DOHH2 (cell line): ENCODE data around the gene SLC39A9.

Experiments
- H3F3A ChIP-seq: fragments of 200-600 bp; sonication (generic), shearing (Covaris generic); 2 replicates; pipeline ENCODE4 v1.6.0; 2016; ENCODE audit warnings: antibody characterized with exemption, mild to moderate bottlenecking; ENCODE audit not compliant: control insufficient read depth, insufficient read depth
- H3K27ac ChIP-seq: fragments of 200-600 bp; sonication (generic); 2 replicates; pipeline ENCODE4 v1.5.1; 2014; ENCODE audit warnings: low read depth, mild to moderate bottlenecking, low read length, moderate library complexity
- H3K27me3 ChIP-seq: fragments of 200-600 bp; sonication (generic); 2 replicates; pipeline ENCODE4 v1.6.1; 2014; ENCODE audit warnings: mild to moderate bottlenecking, low read length, mixed read lengths; ENCODE audit not compliant: control insufficient read depth
- H3K36me3 ChIP-seq: fragments of 200-600 bp; sonication (generic); 2 replicates; pipeline ENCODE4 v1.6.1; 2014; ENCODE audit warnings: mild to moderate bottlenecking, low read length, moderate library complexity, mixed read lengths; ENCODE audit not compliant: control insufficient read depth
- H3K4me1 ChIP-seq: fragments of 200-600 bp; sonication (generic); 2 replicates; pipeline ENCODE4 v1.6.1; 2014; ENCODE audit warnings: mild to moderate bottlenecking, low read length, mixed read lengths; ENCODE audit not compliant: control insufficient read depth
- H3K4me2 ChIP-seq: fragments of 200-600 bp; sonication (generic); 2 replicates; pipeline ENCODE4 v1.6.0; 2014; ENCODE audit warnings: mild to moderate bottlenecking, low read length, moderate library complexity
- H3K4me3 ChIP-seq: fragments of 200-600 bp; sonication (generic); 2 replicates; pipeline ENCODE4 v1.5.1; 2014; ENCODE audit warnings: mild to moderate bottlenecking, low read length, mixed read lengths
- H3K79me2 ChIP-seq: fragments of 200-600 bp; sonication (generic); 2 replicates; pipeline ENCODE4 v1.6.1; 2014; ENCODE audit warnings: mild to moderate bottlenecking, low read length, mixed read lengths; ENCODE audit not compliant: control insufficient read depth
- H3K9me2 ChIP-seq: fragments of 200-600 bp; sonication (generic); replicated peaks from 2 replicates; pipeline ENCODE4 v1.6.1; 2014; ENCODE audit warnings: mild to moderate bottlenecking, low read length, mixed read lengths; ENCODE audit not compliant: control insufficient read depth
- H3K9me3 ChIP-seq: fragments of 200-600 bp; sonication (generic); 2 replicates; pipeline ENCODE4 v1.6.1; 2014; ENCODE audit warnings: antibody characterized with exemption, low read length, mixed read lengths; ENCODE audit not compliant: control insufficient read depth, insufficient read depth
- H4K20me1 ChIP-seq: fragments of 200-600 bp; sonication (generic); 2 replicates; pipeline ENCODE4 v1.6.0; 2014; ENCODE audit warnings: low read depth, mild to moderate bottlenecking, antibody characterized with exemption, low read length, moderate library complexity; ENCODE audit not compliant: control insufficient read depth, insufficient read depth
- EZH2phosphoT487 ChIP-seq: fragments of 200-600 bp; sonication (generic); IDR thresholded peaks from 2 replicates; pipeline ENCODE4 v1.6.1; 2017; ENCODE audit warnings: borderline replicate concordance, mild to moderate bottlenecking, antibody characterized with exemption, low read length, moderate library complexity, mixed read lengths
- TF ChIP-seq, protein P1 (sequence below): fragments of 200-600 bp; sonication (generic); IDR thresholded peaks from one replicate; pipeline ENCODE4 v1.5.1; 2014; ENCODE audit warnings: antibody characterized with exemption, mild to moderate bottlenecking, low read depth, low read length; ENCODE audit not compliant: poor library complexity, severe bottlenecking

The SLC39A9 gene

GRCh38 chr14:69392481-69392880, 6.0 kb upstream of the SLC39A9 start:
- Histone ChIP-seq H3K4me2 (peak overlapping the region; percentile 43), H3F3A (no peaks in the 10 kb centered on the region), H3K9me2 (no peaks in the 10 kb centered on the region), H3K27me3 (no peaks in the 10 kb centered on the region), H3K9me3 (no peaks in the 10 kb centered on the region), H3K27ac (no peak overlapping the region), H3K4me1 (peaks cover 47% of the 10 kb centered on the region), H3K36me3 (peaks cover 96% of the 10 kb centered on the region), H4K20me1 (peaks cover 31% of the 10 kb centered on the region), H3K4me3 (0 out of 2 replicates have a peak overlapping the region, but pooled peaks have one; percentile 14), H3K79me2 (peaks cover 99% of the 10 kb centered on the region)
- TF ChIP-seq EZH2phosphoT487: no peak
- TF ChIP-seq, protein P1, sequence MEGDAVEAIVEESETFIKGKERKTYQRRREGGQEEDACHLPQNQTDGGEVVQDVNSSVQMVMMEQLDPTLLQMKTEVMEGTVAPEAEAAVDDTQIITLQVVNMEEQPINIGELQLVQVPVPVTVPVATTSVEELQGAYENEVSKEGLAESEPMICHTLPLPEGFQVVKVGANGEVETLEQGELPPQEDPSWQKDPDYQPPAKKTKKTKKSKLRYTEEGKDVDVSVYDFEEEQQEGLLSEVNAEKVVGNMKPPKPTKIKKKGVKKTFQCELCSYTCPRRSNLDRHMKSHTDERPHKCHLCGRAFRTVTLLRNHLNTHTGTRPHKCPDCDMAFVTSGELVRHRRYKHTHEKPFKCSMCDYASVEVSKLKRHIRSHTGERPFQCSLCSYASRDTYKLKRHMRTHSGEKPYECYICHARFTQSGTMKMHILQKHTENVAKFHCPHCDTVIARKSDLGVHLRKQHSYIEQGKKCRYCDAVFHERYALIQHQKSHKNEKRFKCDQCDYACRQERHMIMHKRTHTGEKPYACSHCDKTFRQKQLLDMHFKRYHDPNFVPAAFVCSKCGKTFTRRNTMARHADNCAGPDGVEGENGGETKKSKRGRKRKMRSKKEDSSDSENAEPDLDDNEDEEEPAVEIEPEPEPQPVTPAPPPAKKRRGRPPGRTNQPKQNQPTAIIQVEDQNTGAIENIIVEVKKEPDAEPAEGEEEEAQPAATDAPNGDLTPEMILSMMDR: no peak

- Histone ChIP-seq H4K20me1 (peaks cover 22% of the 10 kb centered on the region), H3K79me2 (peaks cover 98% of the 10 kb centered on the region), H3K27me3 (no peaks in the 10 kb centered on the region), H3K4me1 (peaks cover 63% of the 10 kb centered on the region), H3K9me3 (no peaks in the 10 kb centered on the region), H3F3A (no peaks in the 10 kb centered on the region), H3K4me3 (peak overlapping the region; percentile 89), H3K27ac (no peak overlapping the region), H3K9me2 (no peaks in the 10 kb centered on the region), H3K4me2 (peak overlapping the region; percentile 88), H3K36me3 (peaks cover 77% of the 10 kb centered on the region)
- TF ChIP-seq, protein P1: no peak
- no peak for TF ChIP-seq EZH2phosphoT487
These were observed 2.6 kb upstream of the SLC39A9 start for GRCh38 chr14:69395929-69396328.

GRCh38 chr14:69398818-69399210, 322 bp downstream of the SLC39A9 start:
- peak overlapping the region; percentile 88 for H3K4me2 ChIP-seq
- H3K4me1 ChIP-seq: peaks cover 62% of the 10 kb centered on the region
- no peaks in the 10 kb centered on the region for H3K9me3 ChIP-seq
- H3K36me3 ChIP-seq: peaks cover 48% of the 10 kb centered on the region
- H3F3A ChIP-seq: no peaks in the 10 kb centered on the region
- peaks cover 97% of the 10 kb centered on the region for H3K79me2 ChIP-seq
- no peaks in the 10 kb centered on the region for H3K9me2 ChIP-seq
- H3K27ac ChIP-seq: peak overlapping the region; percentile 74
- peak overlapping the region; percentile 89 for H3K4me3 ChIP-seq
- H3K27me3 ChIP-seq: no peaks in the 10 kb centered on the region
- TF ChIP-seq, protein P1: no peak
- no peak for TF ChIP-seq EZH2phosphoT487
- peaks cover 21% of the 10 kb centered on the region; the same call in 1 of the 2 replicates for H4K20me1 ChIP-seq
